A549 (cell line): ENCODE data around the gene ZNF133. TPM values are rescaled to one million over a fixed set of nuclear protein-coding genes. Genes with fewer than 3 reads are reported as not detected.
"Not testable (repeated sequence)": the region's sequence is repeated elsewhere in the genome, so short reads cannot be mapped to it uniquely, and the experiment has no call there.

Source experiments
- ATAC-seq, 2 experiments: fragments of 200-7000 bp in 1 of 2; fragments of >200 bp in 1 of 2; cut with Nextera tagmentation in 1 of 2; cut with Tn5 transposase in 1 of 2; 3 replicates each; pipeline versions ENCODE4 v1.8.0 to v1.9.1; 2018 to 2020; ENCODE audit warnings: mild to moderate bottlenecking in 1 of 2, moderate library complexity in 1 of 2
- CTCF ChIA-PET: fragments of 300-600 bp; sonication (Branson Sonifier 250); formaldehyde crosslinking; extraction: SDS; loops from one replicate; lab custom pipeline; 2021; ENCODE audit warnings: antibody characterized with exemption, inconsistent platforms; lab: Yijun Ruan, JAX
- POLR2A ChIA-PET: fragments of 350-600 bp; formaldehyde crosslinking; extraction: SDS; loops from one replicate; lab custom pipeline; 2021; ENCODE audit warnings: antibody characterized with exemption, inconsistent platforms; lab: Yijun Ruan, JAX
- DNase-seq, 2 experiments: peaks; one replicate each; pipeline versions ENCODE4 v3.0.0 to v3.0.0-alpha.2; 2011 to 2016; ENCODE audit warnings: low read depth in 1 of 2, low spot score in 1 of 2
- FAIRE-seq: peaks from 2 replicates; lab custom pipeline; 2011; peaks lifted over from hg19 to GRCh38; lab: Jason Lieb, UNC
- H3K27ac ChIP-seq, 2 experiments: fragments of >200 bp; sonication (Bioruptor Twin); formaldehyde crosslinking; 3 replicates each; pipeline ENCODE4 v1.5.1; 2016 to 2017
- H3K4me1 ChIP-seq: fragments of >200 bp; sonication (Bioruptor Twin); formaldehyde crosslinking; 3 replicates; pipeline ENCODE4 v1.6.1; 2016
- H3K4me2 ChIP-seq: fragments of >200 bp; sonication (Bioruptor Twin); formaldehyde crosslinking; 3 replicates; pipeline ENCODE4 v1.6.1; 2016
- H3K4me3 ChIP-seq: fragments of >200 bp; sonication (Bioruptor Twin); formaldehyde crosslinking; 3 replicates; pipeline ENCODE4 v1.5.1; 2016
- H3K9me3 ChIP-seq: fragments of >200 bp; sonication (Bioruptor Twin); formaldehyde crosslinking; 3 replicates; pipeline ENCODE4 v1.6.1; 2016
- BHLHE40 ChIP-seq: IDR thresholded peaks from 2 replicates; pipeline ENCODE4 v1.6.1; 2012; ENCODE audit warnings: low read depth, low read length, inconsistent platforms
- CHD2 ChIP-seq: fragments of 150-350 bp; IDR thresholded peaks from 2 replicates; pipeline ENCODE4 v1.6.1; 2014; ENCODE audit warnings: low read length; ENCODE audit not compliant: partially characterized antibody
- EHMT2 ChIP-seq: fragments of 200-600 bp; sonication (generic); IDR thresholded peaks from 2 replicates; pipeline ENCODE4 v1.6.1; 2016; ENCODE audit warnings: antibody characterized with exemption, low read depth, mild to moderate bottlenecking, moderate library complexity
- EP300 ChIP-seq, 2 experiments: fragments of >200 bp; sonication (Bioruptor Twin); formaldehyde crosslinking; IDR thresholded peaks; 2 replicates in 1 of 2; 3 replicates in 1 of 2; pipeline ENCODE4 v1.6.1; 2016 to 2017
- HOXB5 ChIP-seq: fragments of 250-450 bp; sonication (Bioruptor Pico); IDR thresholded peaks from 2 replicates; pipeline ENCODE4 v1.5.0; 2020; ENCODE audit warnings: mild to moderate bottlenecking, moderate library complexity
- JUN ChIP-seq, 2 experiments: fragments of >200 bp; sonication (Bioruptor Twin); formaldehyde crosslinking; IDR thresholded peaks; 2 replicates in 1 of 2; 3 replicates in 1 of 2; pipeline ENCODE4 v1.6.1; 2016 to 2017
- MAZ ChIP-seq: fragments of 150-350 bp; IDR thresholded peaks from 2 replicates; pipeline ENCODE4 v1.6.1; 2014; ENCODE audit warnings: antibody characterized with exemption, low read depth, low read length, borderline replicate concordance
- POLR2A ChIP-seq: IDR thresholded peaks from 2 replicates; pipeline ENCODE4 v1.6.1; 2012; ENCODE audit warnings: mild to moderate bottlenecking, low read length
- TP53 ChIP-seq: fragments of 250-450 bp; sonication (Bioruptor Pico); IDR thresholded peaks from 2 replicates; pipeline ENCODE4 v1.5.0; 2021; ENCODE audit warnings: mild to moderate bottlenecking, moderate library complexity
- ZFP36 ChIP-seq: fragments of 450-650 bp; IDR thresholded peaks from 2 replicates; pipeline ENCODE4 v1.6.1; 2014; ENCODE audit warnings: borderline replicate concordance; ENCODE audit not compliant: partially characterized antibody
- WGBS: methylation state at CpG from one replicate; pipeline ENCODE4 v1.1.6; 2017; ENCODE audit errors: missing lambda C conversion rate; 5-methylcytosine and 5-hydroxymethylcytosine counted together
- polyA plus RNA-seq, 4 experiments: library from polyadenylated mRNA; depleted of rRNA in 3 of 4; stranded (reverse); fragments of >200 nt; fragmentation: RNase III in 1 of 4; extraction: RNeasy Plus Mini Kit Qiagen cat#74134 plus additional on column Dnase treatment in 1 of 4; gene quantifications; 2 replicates in 3 of 4; 3 replicates in 1 of 4; pipeline ENCODE4 v1.2.3, GENCODE V29; 2011 to 2017
- TF ChIP-seq, protein P1 (sequence below): fragments of >200 bp; sonication (Bioruptor Twin); formaldehyde crosslinking; IDR thresholded peaks from 3 replicates; pipeline ENCODE4 v1.6.1; 2016
- TF ChIP-seq, protein P2 (sequence below): fragments of 200-600 bp; sonication (generic); IDR thresholded peaks from 2 replicates; pipeline ENCODE4 v1.6.1; 2016; ENCODE audit warnings: antibody characterized with exemption, mild to moderate bottlenecking, moderate library complexity

ZNF133 gene
- polyA plus RNA-seq, 2 of the 4 experiments (the other 2 are of a cell fraction) = 9.8 to 11.6 TPM

DNA sequence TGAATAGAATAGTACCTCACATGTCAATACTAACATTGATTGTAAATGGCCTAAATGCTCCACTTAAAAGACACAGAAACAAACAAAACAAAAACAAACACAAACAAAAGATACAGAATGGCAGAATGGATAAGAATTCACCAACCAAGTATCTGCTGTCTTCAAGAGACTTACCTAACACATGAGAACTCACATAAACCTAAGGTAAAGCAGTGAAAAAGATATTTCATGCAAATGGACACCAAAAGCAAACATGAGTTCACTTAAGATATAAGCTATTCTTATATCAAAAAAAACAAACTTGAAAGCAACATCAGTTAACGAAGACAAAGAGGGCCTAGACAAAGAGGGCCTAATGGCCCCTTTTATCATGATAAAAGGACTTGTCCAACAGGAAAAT is 47.3 kb upstream of the ZNF133 start (continued):
- TF ChIP-seq JUN (IDR thresholded peaks at IDR 0.05) = no peak
- no peak for TF ChIP-seq EP300 (IDR thresholded peaks at IDR 0.05)
- no peak for TF ChIP-seq TP53 (CRISPR knock-in tag)
- TF ChIP-seq, protein P1, sequence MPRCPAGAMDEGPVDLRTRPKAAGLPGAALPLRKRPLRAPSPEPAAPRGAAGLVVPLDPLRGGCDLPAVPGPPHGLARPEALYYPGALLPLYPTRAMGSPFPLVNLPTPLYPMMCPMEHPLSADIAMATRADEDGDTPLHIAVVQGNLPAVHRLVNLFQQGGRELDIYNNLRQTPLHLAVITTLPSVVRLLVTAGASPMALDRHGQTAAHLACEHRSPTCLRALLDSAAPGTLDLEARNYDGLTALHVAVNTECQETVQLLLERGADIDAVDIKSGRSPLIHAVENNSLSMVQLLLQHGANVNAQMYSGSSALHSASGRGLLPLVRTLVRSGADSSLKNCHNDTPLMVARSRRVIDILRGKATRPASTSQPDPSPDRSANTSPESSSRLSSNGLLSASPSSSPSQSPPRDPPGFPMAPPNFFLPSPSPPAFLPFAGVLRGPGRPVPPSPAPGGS = no peak

DNA sequence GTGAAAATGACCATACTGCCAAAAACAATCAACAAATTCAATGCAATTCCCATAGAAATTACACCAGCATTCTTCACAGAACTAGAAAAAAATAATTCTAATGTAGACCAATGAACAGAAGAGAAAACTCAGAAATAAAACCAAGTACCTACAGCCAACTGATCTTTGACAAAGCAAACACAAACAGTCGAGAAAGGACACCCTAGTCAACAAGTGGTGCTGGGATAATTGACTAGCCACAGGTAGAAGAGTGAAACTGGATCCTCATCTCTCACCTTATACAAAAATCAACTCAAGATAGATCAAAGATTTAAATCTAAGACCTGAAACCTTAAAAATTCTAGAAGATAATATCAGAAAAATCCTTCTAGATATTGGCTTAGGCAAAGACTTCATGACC is 44.5 kb upstream of the ZNF133 start:
- 0% methylated on average over 1 of the region's 1 CpG for WGBS
- ChIA-PET POLR2A (no interaction called here), CTCF (no interaction called here)
- ATAC-seq = no peak
- H3K27ac ChIP-seq = no peak overlapping the region
- H3K4me1 ChIP-seq = no peaks in the 10 kb centered on the region
- no peak overlapping the region for H3K4me2 ChIP-seq
- TF ChIP-seq HOXB5 (no peak), BHLHE40 (no peak), MAZ (no peak), EHMT2 (no peak)
- H3K9me3 ChIP-seq = peaks cover 31% of the 10 kb centered on the region
- no peak overlapping the region for H3K4me3 ChIP-seq
- no peak for FAIRE-seq
- DNase-seq = no peak

DNA sequence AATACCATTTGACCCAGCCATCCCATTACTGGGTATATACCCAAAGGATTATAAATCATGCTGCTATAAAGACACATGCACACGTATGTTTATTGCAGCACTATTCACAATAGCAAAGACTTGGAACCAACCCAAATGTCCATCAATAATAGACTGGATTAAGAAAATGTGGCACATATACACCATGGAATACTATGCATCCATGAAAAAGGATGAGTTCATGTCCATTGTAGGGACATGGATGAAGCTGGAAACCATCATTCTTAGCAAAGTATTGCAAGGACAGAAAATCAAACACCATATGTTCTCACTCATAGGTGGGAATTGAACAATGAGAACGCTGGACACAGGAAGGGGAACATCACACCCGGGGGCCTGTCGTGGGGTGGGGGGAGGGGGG is 39.8 kb upstream of the ZNF133 start:
- FAIRE-seq, H3K9me3 ChIP-seq, ATAC-seq, H3K4me3 ChIP-seq, CTCF ChIA-PET, H3K27ac ChIP-seq, H3K4me2 ChIP-seq, DNase-seq, POLR2A ChIA-PET: not testable (repeated sequence)
- WGBS = 39% methylated on average over 4 of the region's 4 CpGs
- H3K4me1 ChIP-seq = peaks cover 19% of the 10 kb centered on the region

DNA sequence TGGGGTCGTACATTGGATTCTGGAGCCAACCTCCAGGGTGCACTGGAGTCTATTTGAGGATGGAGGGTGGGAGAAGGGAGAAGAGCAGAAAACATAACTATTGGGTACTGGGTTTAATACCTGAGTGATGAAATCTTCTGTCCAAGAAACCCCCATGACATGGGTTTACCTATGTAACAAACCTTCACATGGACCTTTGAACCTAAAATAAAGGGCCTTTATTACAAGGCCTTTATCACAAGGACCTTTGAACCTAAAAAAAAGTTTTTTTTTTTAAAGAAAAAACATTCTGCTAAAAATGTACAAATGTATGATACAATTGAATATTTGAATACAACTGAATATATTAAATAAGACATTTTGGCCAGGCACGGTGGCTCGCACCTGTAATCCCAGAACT is 38.1 kb upstream of the ZNF133 start:
- DNase-seq (no peak), ATAC-seq (no peak), FAIRE-seq (no peak)
- peaks cover 19% of the 10 kb centered on the region for H3K4me1 ChIP-seq
- POLR2A ChIA-PET = no interaction called here
- TF ChIP-seq CHD2 (no peak), POLR2A (no peak), ZFP36 (no peak)
- TF ChIP-seq, protein P2, sequence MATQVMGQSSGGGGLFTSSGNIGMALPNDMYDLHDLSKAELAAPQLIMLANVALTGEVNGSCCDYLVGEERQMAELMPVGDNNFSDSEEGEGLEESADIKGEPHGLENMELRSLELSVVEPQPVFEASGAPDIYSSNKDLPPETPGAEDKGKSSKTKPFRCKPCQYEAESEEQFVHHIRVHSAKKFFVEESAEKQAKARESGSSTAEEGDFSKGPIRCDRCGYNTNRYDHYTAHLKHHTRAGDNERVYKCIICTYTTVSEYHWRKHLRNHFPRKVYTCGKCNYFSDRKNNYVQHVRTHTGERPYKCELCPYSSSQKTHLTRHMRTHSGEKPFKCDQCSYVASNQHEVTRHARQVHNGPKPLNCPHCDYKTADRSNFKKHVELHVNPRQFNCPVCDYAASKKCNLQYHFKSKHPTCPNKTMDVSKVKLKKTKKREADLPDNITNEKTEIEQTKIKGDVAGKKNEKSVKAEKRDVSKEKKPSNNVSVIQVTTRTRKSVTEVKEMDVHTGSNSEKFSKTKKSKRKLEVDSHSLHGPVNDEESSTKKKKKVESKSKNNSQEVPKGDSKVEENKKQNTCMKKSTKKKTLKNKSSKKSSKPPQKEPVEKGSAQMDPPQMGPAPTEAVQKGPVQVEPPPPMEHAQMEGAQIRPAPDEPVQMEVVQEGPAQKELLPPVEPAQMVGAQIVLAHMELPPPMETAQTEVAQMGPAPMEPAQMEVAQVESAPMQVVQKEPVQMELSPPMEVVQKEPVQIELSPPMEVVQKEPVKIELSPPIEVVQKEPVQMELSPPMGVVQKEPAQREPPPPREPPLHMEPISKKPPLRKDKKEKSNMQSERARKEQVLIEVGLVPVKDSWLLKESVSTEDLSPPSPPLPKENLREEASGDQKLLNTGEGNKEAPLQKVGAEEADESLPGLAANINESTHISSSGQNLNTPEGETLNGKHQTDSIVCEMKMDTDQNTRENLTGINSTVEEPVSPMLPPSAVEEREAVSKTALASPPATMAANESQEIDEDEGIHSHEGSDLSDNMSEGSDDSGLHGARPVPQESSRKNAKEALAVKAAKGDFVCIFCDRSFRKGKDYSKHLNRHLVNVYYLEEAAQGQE = no peak
- H3K4me2 ChIP-seq = no peak overlapping the region
- H3K4me3 ChIP-seq = no peak overlapping the region
- whole genome bisulfite sequencing = 79% methylated on average over 3 of the region's 3 CpGs
- H3K9me3 ChIP-seq = no peaks in the 10 kb centered on the region
- CTCF ChIA-PET = no interaction called here
- no peak overlapping the region for H3K27ac ChIP-seq
